ENCODE data around the gene SLC22A31.

SLC22A31 gene

DNA sequence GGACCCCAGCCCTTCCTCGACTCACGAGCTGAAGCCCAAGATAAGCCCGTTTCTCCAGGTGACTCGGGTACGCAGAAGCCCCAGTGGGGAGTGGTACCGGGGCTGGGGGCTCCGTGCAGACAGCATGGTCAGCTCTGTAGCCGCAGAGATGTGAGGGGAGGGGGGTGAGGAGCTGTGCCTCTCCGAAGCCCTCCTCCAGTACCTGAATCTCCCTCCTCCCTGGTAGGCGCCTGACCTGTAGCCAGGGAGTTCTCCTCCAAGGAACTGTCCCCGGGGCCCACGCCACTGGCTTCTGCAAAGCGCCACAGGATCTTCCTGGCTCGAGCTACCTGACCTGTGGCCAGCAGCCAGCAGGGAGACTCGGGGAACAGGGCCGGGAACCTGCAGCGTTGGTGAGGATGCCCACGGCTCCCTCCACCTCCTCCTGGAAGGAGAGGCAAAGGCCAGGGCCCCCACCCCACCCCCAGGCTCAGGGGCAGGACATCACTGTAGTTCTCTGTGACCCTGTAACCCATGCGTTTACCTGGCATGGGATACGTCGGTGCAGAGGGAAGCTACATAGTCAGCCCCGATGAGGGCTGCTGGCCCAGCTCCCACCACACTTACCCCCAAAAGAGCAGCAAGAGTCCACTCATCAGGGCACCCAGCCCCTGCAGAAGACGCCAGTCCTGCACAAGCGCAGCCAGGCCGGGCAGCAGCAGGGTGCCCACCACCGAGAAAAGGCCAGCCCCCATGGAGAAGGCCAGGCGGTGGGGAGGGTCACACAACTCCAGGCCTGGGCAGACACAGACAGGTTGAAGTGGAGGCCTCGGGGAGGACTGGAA lies 1.7 kb downstream of the SLC22A31 start:
- no peak for TF ChIP-seq EZH2 (optimal IDR thresholded peaks at IDR 0.05; ENCODE audit: low read depth, low read length)
- TF ChIP-seq, protein P1, sequence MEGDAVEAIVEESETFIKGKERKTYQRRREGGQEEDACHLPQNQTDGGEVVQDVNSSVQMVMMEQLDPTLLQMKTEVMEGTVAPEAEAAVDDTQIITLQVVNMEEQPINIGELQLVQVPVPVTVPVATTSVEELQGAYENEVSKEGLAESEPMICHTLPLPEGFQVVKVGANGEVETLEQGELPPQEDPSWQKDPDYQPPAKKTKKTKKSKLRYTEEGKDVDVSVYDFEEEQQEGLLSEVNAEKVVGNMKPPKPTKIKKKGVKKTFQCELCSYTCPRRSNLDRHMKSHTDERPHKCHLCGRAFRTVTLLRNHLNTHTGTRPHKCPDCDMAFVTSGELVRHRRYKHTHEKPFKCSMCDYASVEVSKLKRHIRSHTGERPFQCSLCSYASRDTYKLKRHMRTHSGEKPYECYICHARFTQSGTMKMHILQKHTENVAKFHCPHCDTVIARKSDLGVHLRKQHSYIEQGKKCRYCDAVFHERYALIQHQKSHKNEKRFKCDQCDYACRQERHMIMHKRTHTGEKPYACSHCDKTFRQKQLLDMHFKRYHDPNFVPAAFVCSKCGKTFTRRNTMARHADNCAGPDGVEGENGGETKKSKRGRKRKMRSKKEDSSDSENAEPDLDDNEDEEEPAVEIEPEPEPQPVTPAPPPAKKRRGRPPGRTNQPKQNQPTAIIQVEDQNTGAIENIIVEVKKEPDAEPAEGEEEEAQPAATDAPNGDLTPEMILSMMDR (IDR thresholded peaks at IDR 0.05; ENCODE audit: low read length): no peak
- TF ChIP-seq EZH2phosphoT487 (IDR thresholded peaks at IDR 0.05; ENCODE audit: low read length): no peak
- no peaks in the 10 kb centered on the region for H3K27me3 ChIP-seq (replicated peaks; ENCODE audit: insufficient read depth, low read length)

DNA sequence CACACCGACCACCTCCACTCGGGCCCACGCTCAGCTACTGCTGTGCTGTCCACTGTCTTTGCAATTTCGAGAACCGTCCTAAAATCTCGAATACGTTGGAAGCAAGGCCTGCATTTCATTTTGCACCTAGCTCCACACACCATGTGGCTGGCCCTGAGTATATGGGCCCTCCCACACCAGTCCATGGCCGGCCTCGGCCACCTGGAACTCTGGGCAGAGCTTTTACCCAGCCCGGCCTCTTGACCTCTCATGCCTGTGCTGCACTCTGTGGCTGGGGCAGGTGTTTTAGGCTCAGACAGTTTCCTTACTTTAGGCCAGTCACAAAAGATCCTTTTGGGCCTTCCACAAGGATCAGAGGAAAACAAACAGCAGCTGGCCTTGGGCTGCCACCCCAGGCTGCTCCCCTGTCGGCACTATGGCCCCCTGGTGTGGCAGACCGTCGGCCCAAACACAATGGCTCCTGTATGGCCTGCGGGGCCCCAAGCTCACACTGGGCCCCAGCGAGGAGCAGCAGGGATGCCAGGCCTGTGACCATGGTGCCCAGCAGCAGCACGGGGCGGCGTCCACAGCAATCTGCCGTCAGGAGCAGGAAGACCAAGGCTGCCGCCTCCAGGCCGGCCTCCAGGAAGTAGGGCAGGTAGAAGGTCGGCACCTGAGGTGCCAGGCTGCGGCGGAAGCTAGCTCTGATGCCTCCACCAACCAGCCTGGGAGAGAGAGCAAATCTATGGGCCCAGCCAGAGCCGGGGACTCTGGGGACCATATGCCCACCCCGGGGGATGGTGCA lies 2.5 kb downstream of the SLC22A31 start:
- no peaks in the 10 kb centered on the region for H3K9me3 ChIP-seq (replicated peaks; ENCODE audit: insufficient read depth, low read length)
- TF ChIP-seq, protein P1 (IDR thresholded peaks at IDR 0.05; ENCODE audit: low read length): no peak
- TF ChIP-seq EZH2 (optimal IDR thresholded peaks at IDR 0.05; ENCODE audit: low read depth, low read length) (no peak), EZH2phosphoT487 (IDR thresholded peaks at IDR 0.05; ENCODE audit: low read length) (no peak)
- no peaks in the 10 kb centered on the region for H3K79me2 ChIP-seq (ENCODE audit: low read length)
- no peaks in the 10 kb centered on the region for H3K4me1 ChIP-seq (ENCODE audit: low read length)
- no peaks in the 10 kb centered on the region for H3K36me3 ChIP-seq (replicated peaks; ENCODE audit: insufficient read depth, low read length)
- no peak overlapping the region for H3K4me3 ChIP-seq (ENCODE audit: low read length)
- H3K9ac ChIP-seq (ENCODE audit: low read length): no peak overlapping the region
- no peaks in the 10 kb centered on the region for H4K20me1 ChIP-seq (ENCODE audit: insufficient read depth, low read length)
- H3F3A ChIP-seq (ENCODE audit: insufficient read depth, low read length): no peaks in the 10 kb centered on the region
- no peak overlapping the region for H3K4me2 ChIP-seq (ENCODE audit: low read depth, low read length)
- no peaks in the 10 kb centered on the region for H3K27me3 ChIP-seq (replicated peaks; ENCODE audit: insufficient read depth, low read length)
- DNase-seq: no peak
- H3K27ac ChIP-seq (ENCODE audit: low read length): no peak overlapping the region
- H2AFZ ChIP-seq (ENCODE audit: low read length): no peak overlapping the region
- no peaks in the 10 kb centered on the region for H3K9me2 ChIP-seq (replicated peaks; ENCODE audit: insufficient read depth, low read length)

More for the DNA sequence above, 1.7 kb downstream of the SLC22A31 start:
- Histone ChIP-seq H3K27ac (ENCODE audit: low read length) (no peak overlapping the region), H3K36me3 (replicated peaks; ENCODE audit: insufficient read depth, low read length) (no peaks in the 10 kb centered on the region), H4K20me1 (ENCODE audit: insufficient read depth, low read length) (no peaks in the 10 kb centered on the region), H3K9me2 (replicated peaks; ENCODE audit: insufficient read depth, low read length) (no peaks in the 10 kb centered on the region), H3K4me1 (ENCODE audit: low read length) (no peaks in the 10 kb centered on the region), H3K9ac (ENCODE audit: low read length) (no peak overlapping the region), H3F3A (ENCODE audit: insufficient read depth, low read length) (no peaks in the 10 kb centered on the region), H3K9me3 (replicated peaks; ENCODE audit: insufficient read depth, low read length) (no peaks in the 10 kb centered on the region), H2AFZ (ENCODE audit: low read length) (no peak overlapping the region), H3K4me2 (ENCODE audit: low read depth, low read length) (no peak overlapping the region), H3K4me3 (ENCODE audit: low read length) (no peak overlapping the region), H3K79me2 (ENCODE audit: low read length) (no peaks in the 10 kb centered on the region)
- no peak for DNase-seq

DNA sequence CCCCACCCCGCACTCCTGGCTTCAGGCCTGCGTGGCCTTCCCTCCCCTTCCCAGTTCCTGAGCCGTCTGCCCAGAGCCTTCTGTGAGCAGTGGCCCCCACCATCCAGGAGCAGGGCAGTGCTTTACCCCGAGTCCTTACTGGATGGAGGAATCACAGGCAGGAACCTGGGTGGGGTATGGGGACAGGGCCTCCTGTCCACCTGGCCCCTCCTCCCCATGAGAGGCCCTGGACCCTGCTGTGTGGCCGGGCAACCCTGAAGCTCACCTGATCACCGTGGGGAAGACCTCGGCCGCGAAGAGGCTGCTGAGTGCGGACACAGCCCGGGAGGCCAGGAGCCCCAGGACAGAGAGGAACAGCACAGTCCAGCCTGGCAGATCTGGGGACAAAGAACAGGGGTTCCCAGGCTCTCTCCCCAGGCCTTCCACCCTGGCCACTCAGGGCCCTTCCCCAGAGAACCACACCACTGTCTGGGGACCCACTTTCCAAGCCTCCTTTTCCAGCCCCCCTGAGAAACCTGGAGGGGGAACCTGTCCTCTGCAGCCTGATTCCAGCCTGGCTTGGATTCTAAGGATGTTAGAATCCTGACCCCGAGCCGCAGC lies 3.2 kb downstream of the SLC22A31 start:
- H3K4me2 ChIP-seq (ENCODE audit: low read depth, low read length): no peak overlapping the region
- no peaks in the 10 kb centered on the region for H3F3A ChIP-seq (ENCODE audit: insufficient read depth, low read length)
- no peaks in the 10 kb centered on the region for H3K36me3 ChIP-seq (replicated peaks; ENCODE audit: insufficient read depth, low read length)
- no peaks in the 10 kb centered on the region for H3K9me3 ChIP-seq (replicated peaks; ENCODE audit: insufficient read depth, low read length)
- no peak overlapping the region for H3K9ac ChIP-seq (ENCODE audit: low read length)
- TF ChIP-seq, protein P1 (IDR thresholded peaks at IDR 0.05; ENCODE audit: low read length): no peak
- TF ChIP-seq EZH2 (optimal IDR thresholded peaks at IDR 0.05; ENCODE audit: low read depth, low read length) (no peak), EZH2phosphoT487 (IDR thresholded peaks at IDR 0.05; ENCODE audit: low read length) (no peak)
- no peak overlapping the region for H3K4me3 ChIP-seq (ENCODE audit: low read length)
- no peak overlapping the region for H3K27ac ChIP-seq (ENCODE audit: low read length)
- no peak for DNase-seq
- H2AFZ ChIP-seq (ENCODE audit: low read length): no peak overlapping the region
- H3K4me1 ChIP-seq (ENCODE audit: low read length): no peaks in the 10 kb centered on the region
- H3K27me3 ChIP-seq (replicated peaks; ENCODE audit: insufficient read depth, low read length): no peaks in the 10 kb centered on the region
- H4K20me1 ChIP-seq (ENCODE audit: insufficient read depth, low read length): no peaks in the 10 kb centered on the region
- no peaks in the 10 kb centered on the region for H3K9me2 ChIP-seq (replicated peaks; ENCODE audit: insufficient read depth, low read length)
- H3K79me2 ChIP-seq (ENCODE audit: low read length): no peaks in the 10 kb centered on the region

All from MM.1S (cell line).